Suppressor macrophage (primary cell): Measurements from ENCODE around the gene CYBA.

Source experiments
- DNase-seq, 4 experiments: peaks; one replicate each; pipeline ENCODE4 v3.0.0-alpha.2; 2020 to 2022

The CYBA gene

GRCh38 chr16:88645455-88645854 is 5.4 kb downstream of the CYBA start:
- no peak for DNase-seq

- DNase-seq, result no peak
Observed at GRCh38 chr16:88643644-88643932, 7.3 kb downstream of the CYBA start.

GRCh38 chr16:88642881-88643643 is 7.8 kb downstream of the CYBA start:
- no peak for DNase-seq

GRCh38 chr16:88640498-88641247 is 10.2 kb downstream of the CYBA start:
- DNase-seq, result no peak

DNA sequence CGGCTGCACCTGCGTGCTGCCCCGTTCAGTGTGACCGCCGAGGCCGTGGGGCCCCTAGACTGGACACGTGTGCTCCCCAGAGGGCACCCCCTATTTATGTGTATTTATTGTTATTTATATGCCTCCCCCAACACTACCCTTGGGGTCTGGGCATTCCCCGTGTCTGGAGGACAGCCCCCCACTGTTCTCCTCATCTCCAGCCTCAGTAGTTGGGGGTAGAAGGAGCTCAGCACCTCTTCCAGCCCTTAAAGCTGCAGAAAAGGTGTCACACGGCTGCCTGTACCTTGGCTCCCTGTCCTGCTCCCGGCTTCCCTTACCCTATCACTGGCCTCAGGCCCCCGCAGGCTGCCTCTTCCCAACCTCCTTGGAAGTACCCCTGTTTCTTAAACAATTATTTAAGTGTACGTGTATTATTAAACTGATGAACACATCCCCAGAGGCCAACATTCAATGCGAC is 10.8 kb downstream of the CYBA start:
- no peak for DNase-seq

DNA sequence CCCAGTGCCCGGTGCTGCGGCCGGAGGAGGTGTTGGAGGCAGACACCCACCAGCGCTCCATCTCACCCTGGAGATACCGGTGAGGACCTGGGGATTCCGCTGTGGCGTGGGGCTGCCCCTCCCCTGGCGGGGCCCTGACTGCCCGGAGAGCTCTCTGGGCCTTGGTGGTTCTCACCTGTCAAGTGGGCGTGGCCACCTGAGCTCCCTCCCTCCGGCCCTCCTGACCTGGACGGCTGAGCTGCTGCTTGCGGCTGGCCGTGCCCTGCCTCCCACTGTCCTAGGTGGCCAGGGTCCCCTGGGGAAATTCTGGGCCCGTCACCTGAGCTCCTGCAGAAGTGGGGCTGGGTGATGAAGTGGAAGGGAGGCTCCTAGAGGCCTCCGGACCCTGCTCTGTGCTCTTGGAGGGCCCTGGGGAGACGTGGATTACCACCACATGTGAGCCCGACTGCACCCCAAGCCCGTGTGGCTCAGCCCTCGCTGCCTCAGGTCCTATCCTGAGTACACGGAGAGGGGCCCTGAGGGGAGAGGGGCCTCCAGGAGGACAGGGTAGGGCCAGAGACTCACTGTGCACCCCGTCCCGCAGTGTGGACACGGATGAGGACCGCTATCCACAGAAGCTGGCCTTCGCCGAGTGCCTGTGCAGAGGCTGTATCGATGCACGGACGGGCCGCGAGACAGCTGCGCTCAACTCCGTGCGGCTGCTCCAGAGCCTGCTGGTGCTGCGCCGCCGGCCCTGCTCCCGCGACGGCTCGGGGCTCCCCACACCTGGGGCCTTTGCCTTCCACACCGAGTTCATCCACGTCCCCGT is 11.4 kb downstream of the CYBA start:
- DNase-seq, result peak in 1 of 4 experiments; percentile 20

DNA sequence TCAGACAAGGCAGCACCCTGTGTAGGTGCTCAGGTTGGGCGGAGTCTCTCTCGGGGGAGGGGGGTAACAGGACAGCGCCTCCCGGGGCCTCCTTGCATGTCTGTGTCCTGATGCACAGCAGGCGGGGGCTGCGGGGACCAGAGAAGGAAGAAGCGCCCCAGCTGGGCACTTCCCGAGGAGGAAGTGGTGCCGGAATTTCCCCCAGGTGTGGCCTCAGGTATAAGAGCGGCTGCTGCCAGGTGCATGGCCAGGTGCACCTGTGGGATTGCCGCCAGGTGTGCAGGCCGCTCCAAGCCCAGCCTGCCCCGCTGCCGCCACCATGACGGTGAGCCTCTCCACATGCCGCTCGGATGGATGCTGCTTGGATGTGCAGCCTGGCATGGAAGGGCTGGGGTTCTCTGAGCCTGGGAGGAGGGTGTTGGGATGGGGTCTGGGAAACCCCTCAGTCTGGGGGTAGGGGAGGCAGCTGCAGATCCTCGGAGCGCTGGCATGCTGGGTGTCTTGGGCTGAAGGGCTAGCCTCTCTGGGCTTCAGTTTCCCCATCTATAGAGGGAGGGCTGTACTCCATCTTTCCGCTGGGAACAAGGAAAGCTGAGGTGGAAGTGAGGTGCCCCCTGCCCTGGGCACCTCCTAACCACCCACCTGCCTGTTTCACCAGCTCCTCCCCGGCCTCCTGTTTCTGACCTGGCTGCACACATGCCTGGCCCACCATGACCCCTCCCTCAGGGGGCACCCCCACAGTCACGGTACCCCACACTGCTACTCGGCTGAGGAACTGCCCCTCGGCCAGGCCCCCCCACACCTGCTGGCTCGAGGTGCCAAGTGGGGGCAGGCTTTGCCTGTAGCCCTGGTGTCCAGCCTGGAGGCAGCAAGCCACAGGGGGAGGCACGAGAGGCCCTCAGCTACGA is 12.3 kb downstream of the CYBA start, which contains the start of gene IL17C:
IL17C (plus strand) TSS at position 250 of the 908 bp plus-strand sequence; CDS start at position 320, 70 bp downstream.
- DNase-seq, result no peak

DNA sequence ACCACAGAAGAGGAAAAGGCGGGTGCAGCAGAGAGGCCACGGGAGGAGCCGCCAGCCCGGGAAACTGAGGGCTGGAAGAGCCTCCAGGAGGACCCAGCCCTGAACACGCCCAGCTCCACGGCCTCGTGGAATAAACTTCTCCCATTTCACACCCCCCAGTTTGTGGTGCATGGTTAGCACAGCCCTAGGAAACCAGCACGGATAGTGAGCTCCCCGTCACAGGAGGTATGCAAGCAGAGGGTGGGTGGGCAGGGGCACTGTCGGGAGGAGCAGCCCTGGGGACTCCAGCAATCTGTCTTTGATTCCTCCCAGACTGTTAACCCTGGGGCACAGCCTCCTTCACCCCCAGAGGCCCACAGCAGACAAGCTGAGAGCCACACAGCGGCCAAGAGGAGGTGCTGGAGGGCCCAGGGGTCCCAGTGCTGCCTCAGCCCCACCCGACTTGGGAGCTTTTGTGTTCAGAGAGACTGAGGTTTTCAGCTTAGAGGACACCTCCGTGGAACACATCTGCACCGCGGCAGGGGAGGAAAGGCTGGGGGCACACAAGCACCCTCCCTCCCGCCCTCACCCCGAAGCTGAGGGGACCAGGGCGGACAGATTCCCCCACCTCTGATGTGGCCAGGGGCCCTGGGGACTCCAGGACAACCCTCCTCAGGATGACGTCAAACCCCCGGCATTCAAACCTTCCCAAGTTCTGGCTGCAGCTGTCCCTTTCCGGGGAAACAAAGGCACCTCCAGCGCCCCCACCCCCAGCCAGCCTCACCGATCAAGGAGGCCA is 14.2 kb downstream of the CYBA start:
- DNase-seq, result no peak

DNA sequence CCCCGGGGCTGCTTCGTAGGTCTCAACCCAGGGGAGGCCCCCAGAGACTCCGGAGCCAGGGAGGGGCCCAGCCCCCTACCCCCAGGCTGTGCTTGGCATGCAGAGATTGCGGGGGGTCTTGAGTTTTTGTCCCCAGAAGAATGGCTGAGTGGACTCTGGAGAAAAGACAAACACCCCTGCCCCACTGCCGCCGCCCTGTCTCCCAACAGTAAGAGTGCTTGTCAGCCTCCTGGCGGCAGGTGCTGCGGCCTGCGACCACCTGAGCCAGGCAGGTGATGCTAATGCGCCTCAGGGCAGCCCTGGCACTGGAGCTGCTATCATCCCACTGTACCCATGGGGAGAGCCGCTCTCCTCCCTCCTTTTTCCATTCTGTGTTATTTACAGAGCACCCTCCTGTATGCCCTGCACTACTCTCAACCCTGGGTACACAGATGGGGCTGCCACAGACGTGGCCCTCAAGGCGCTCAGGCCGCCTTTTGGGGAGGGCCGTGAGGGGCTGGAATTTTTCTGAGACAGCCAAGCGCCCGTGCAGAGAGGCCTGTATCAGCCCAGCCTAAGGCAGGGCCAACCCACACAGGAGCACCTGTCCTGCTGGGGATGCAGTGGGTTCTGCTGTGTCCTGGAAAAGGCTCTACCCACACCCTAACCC is 15.1 kb downstream of the CYBA start:
- DNase-seq, result no peak

- peak in 1 of 4 experiments; percentile 15 for DNase-seq
Observed at GRCh38 chr16:88634994-88635670, 15.7 kb downstream of the CYBA start.

DNA sequence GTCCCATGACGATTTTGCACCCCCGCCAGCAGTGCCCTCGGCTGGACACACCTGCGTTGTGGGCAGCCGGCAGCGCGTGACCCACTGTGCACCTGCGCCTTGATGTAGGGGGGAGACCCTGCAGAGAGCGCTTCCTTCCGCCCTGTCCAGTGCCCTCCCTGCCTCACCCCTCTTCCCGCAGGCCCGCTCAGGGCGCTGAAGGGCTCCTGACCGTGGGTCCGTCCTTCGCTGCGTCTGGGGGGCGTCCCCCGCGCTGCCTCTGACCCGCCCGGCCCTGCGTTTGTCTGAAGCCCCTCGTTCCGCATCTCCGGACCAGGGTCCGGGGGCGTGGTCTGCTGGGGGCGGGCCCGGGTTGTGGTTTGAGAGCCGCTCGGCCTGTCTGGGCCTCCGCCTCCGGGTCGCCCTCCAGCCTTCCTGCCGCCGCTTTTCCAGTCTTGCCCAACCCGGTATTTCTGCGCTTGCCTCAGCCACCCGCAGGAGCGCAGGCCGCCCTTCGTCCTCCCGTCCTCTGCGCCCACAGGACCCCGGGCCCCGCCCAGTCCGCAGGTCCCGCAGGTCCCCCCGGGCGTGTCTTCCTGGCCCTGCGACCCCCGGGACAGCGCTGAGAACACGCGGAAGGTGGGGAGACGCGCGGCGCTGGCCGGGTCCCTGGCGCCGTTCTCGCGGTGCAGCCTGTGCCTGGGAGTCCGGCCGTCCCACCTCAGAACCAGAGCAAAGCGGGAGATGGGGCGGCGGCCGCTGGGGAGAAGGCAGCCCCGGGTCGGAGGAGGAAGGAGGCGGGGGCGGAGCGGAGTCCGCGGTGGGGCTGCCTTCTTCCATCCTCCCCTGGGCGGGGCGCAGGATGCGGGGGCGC is 16.5 kb downstream of the CYBA start:
- peak; percentile 59 to 86 (median 78) for DNase-seq

DNA sequence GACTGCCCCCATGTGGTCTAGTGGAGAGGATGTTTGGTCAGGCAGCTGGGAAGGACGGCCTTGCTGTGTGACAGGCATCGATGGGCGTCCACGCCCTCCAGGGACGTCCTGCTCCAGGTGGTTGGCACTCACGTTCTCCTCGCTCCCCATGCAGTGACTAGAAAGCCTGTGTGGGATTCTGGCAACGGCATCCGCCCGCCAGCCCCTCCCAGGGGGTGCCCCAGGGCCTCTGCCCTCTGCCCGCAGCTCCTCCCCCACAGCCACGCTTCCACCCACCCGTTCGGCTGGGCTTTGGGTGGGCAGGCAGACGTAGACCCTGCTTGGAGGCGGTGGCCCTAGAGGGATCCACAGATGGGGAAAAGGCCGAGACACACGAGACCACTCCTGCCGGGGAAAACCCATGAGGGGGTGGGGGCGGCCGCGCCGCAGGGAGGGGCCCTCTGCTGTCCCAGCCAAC is 17.1 kb downstream of the CYBA start:
- DNase-seq, result peak; percentile 46 to 70 (median 66)

- DNase-seq, result no peak
Observed at GRCh38 chr16:88632587-88632930, 18.3 kb downstream of the CYBA start.

DNA sequence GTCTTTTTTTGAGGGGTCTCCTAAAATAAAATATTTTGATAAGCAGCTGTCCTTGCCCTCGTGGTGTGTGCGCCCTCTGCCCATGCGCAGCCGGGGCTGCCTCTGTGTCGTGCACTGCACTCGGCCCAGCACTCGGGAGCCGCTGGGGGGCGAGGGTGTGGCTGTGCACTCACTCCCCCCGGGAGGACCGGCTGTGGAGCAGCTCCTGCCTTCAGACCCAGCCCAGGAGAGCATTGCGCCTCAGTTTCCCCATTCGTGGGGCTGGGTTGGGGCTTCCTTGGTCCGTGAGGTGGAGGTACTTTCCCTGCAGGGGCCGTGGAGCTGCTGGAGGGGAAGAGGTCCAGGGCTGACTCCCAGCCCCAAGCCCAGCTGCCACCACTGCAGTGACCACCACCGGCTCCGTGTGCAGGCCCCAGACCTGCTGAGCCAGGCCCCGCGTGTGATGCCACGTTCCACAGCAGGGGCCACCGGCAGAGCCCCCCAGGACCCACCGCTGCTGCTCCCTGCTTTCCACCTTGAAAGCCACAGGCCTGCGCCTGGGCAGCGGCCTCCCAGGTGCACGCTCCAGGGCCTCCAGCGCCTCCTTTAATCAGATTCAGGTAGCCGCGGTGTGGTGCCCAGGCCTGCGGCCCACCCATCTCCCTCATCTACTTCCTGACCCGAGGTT is 18.8 kb downstream of the CYBA start:
- no peak for DNase-seq

- DNase-seq, result no peak
Observed at GRCh38 chr16:88631384-88631783, 19.5 kb downstream of the CYBA start.

DNA sequence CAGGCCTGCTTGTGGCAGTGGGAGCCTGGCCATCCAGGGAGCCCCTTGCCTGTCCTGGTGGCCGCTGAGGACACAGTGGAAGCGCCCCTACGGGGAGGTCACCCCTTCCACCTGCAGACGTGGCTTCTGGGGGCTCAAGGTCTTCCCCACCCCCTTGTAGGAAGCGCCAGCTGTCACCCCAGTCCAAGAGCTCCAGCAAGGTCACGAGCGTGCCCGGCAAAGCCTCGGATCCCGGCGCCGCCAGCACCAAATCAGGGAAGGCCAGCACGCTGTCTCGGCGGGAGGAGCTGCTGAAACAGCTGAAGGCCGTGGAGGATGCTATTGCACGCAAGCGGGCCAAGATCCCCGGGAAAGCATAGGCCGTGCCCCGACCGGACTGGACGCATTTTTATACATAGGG is 19.9 kb downstream of the CYBA start:
- DNase-seq, result no peak

DNA sequence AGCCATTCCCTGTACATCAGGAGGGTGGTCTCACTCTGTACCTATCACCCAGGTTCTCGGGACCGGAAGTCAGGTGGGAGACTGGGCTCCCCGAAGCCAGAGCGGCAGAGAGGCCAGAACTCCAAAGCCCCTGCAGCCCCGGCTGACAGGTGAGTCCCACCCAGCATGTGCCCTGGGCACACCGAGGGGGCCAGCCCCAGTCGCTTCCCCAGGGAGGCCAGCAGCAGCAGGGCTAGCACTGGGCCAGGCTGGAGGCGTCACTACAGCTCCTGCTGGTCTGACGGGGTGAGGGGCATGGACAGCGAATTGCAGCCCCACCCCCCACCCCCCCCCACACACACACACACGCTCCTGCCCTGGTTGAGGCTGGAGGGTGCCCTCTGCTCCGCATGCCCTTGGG is 20.4 kb downstream of the CYBA start:
- DNase-seq, result no peak

DNA sequence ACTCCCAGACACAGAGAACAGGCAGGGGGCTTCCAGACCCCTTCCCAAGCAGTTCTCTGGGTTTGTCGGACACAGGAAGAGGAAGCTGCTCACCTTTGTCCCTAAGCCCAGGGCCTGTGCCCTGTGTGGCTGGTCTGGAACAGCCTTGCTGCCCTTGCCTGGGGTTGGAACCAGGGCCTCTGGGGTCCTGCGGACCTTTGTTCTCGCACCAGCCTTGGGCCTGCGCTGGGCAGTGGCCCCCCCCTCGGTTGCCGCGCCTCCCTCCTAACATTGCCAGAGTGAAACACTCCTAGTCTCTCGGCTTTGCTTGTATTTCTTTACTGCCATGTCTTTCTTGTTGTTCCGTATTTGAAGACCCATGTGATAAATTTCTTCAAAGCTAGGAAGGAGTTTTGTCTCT is 21.0 kb downstream of the CYBA start:
- DNase-seq, result no peak
